H1 (cell line): ENCODE results near the gene RAP1A. TPM values are rescaled to one million over a fixed set of nuclear protein-coding genes. Genes with fewer than 3 reads are reported as not detected.

Source experiments
- BACH1 ChIP-seq: IDR thresholded peaks from 2 replicates; pipeline ENCODE4 v1.6.1; 2012; ENCODE audit warnings: low read length, improper control_type of control experiment
- E2F6 ChIP-seq: IDR thresholded peaks from 2 replicates; pipeline ENCODE4 v1.6.1; 2012; ENCODE audit warnings: inconsistent platforms
- RFX5 ChIP-seq: IDR thresholded peaks from 2 replicates; pipeline ENCODE4 v1.6.1; 2011; ENCODE audit warnings: low read depth, low read length, improper control_type of control experiment, borderline replicate concordance
- RNF2 ChIP-seq: fragments of 200-900, 300-1000 bp; sonication (generic); IDR thresholded peaks from 2 replicates; pipeline ENCODE4 v1.7.1; 2016; ENCODE audit warnings: borderline replicate concordance, low read depth, mild to moderate bottlenecking, antibody characterized with exemption, low read length; ENCODE audit not compliant: poor library complexity, severe bottlenecking; ENCODE audit errors: missing control alignments
- SRF ChIP-seq: IDR thresholded peaks from 2 replicates; pipeline ENCODE4 v1.6.1; 2011; ENCODE audit warnings: mild to moderate bottlenecking, low read depth, low read length, moderate library complexity
- TAF1 ChIP-seq: IDR thresholded peaks from 2 replicates; pipeline ENCODE4 v1.6.1; 2011; ENCODE audit warnings: mild to moderate bottlenecking, low read depth, low read length
- TEAD4 ChIP-seq: IDR thresholded peaks from 2 replicates; pipeline ENCODE4 v1.6.1; 2012; ENCODE audit warnings: low read depth, low read length, inconsistent platforms, mixed read lengths
- polyA plus RNA-seq, 7 experiments: library from polyadenylated mRNA; depleted of rRNA in 3 of 7; stranded (reverse) in 5 of 7; unstranded in 2 of 7; fragments of >200 nt in 5 of 7; fragments of 200-250 nt in 2 of 7; gene quantifications; 1 replicate in 5 of 7; 2 replicates in 1 of 7; 4 replicates in 1 of 7; pipeline versions ENCODE4 v1.2.1 to v1.2.3, GENCODE V29; 2011 to 2013; ENCODE audit warnings: missing spikeins in 2 of 7, mixed read lengths in 2 of 7
- total RNA-seq: library from RNA; stranded (reverse); fragmentation: NEBNext Ultra II Directional; extraction: Animal tissue kit (Norgen Biotek cat#: 25700); gene quantifications from 2 replicates; pipeline ENCODE4 v1.2.1, GENCODE V29; 2021

The RAP1A gene
- total and polyA plus RNA-seq, 2 of the 8 experiments (the other 6 are each of a cell fraction or from before 2014, with no cell fraction given), result 10.9 to 35.8 TPM

- TF ChIP-seq BACH1, result no peak
- no peak for TF ChIP-seq RNF2
- no peak for TF ChIP-seq TAF1
- no peak for TF ChIP-seq TEAD4
- no peak for TF ChIP-seq RFX5
- no peak for TF ChIP-seq SRF
- TF ChIP-seq E2F6, result no peak
Measured at GRCh38 chr1:111695801-111696200, 76.2 kb downstream of the RAP1A start (continued).
